HepG2 (cell line): ENCODE data around the gene SLC25A18. TPM values are rescaled to one million over a fixed set of nuclear protein-coding genes. Genes with fewer than 3 reads are reported as not detected.

ENCODE experiments used
- ATAC-seq: fragments of 200-7000 bp; cut with Tn5 transposase; 3 replicates; pipeline ENCODE4 v1.9.1; 2020; ENCODE audit warnings: mild to moderate bottlenecking, moderate library complexity
- BruUV-seq: library from RNA; stranded (reverse); fragments of 400-500 nt; replicated peaks from 2 replicates; lab custom pipeline; 2021; lab: Mats Ljungman, UMichigan
- CTCF ChIA-PET: fragments of 300-600 bp; formaldehyde crosslinking; extraction: SDS; loops from one replicate; lab custom pipeline; 2021; ENCODE audit warnings: low total read pairs, inconsistent platforms, low intra/inter-chr PET ratio; lab: Yijun Ruan, JAX
- POLR2A ChIA-PET: fragments of 350-600 bp; sonication (Branson Sonifier 250); formaldehyde crosslinking; loops from one replicate; lab custom pipeline; 2020; ENCODE audit warnings: antibody characterized with exemption, inconsistent platforms; lab: Yijun Ruan, JAX
- DNase-seq: peaks from one replicate; pipeline ENCODE4 v3.0.0-alpha.2; 2015; ENCODE audit warnings: low spot score
- FAIRE-seq: peaks from 3 replicates; lab custom pipeline; 2011; peaks lifted over from hg19 to GRCh38; lab: Jason Lieb, UNC
- H2AFZ ChIP-seq: one replicate; pipeline ENCODE4 v1.6.1; 2011; ENCODE audit warnings: low read length, inconsistent platforms
- H3K27ac ChIP-seq: fragments of 300-600 bp; 3 replicates; pipeline ENCODE4 v1.8.0; 2011; ENCODE audit warnings: mixed run types, mild to moderate bottlenecking, mixed read lengths, low read length, inconsistent platforms; ENCODE audit not compliant: insufficient read depth; ENCODE audit errors: extremely low read length
- H3K27me3 ChIP-seq, 2 experiments: fragments of 200-600 bp in 1 of 2; 2 replicates in 1 of 2; 3 replicates in 1 of 2; pipeline versions ENCODE4 v1.6.0 to v1.8.0; 2011; ENCODE audit warnings: low read length in 2 of 2, mild to moderate bottlenecking in 2 of 2, moderate library complexity in 2 of 2, inconsistent platforms in 1 of 2; ENCODE audit not compliant: insufficient read depth in 2 of 2, control insufficient read depth in 1 of 2
- H3K36me3 ChIP-seq, 2 experiments: fragments of 200-600 bp in 1 of 2; replicated peaks in 1 of 2; 2 replicates in 1 of 2; 3 replicates in 1 of 2; pipeline versions ENCODE4 v1.5.1 to v1.8.0; 2011; ENCODE audit warnings: low read length in 2 of 2, inconsistent platforms in 1 of 2; ENCODE audit not compliant: insufficient read depth in 2 of 2, control insufficient read depth in 1 of 2
- H3K4me1 ChIP-seq: 2 replicates; pipeline ENCODE4 v1.5.1; 2012; ENCODE audit warnings: low read length, inconsistent platforms; ENCODE audit not compliant: insufficient read depth
- H3K4me2 ChIP-seq: 2 replicates; pipeline ENCODE4 v1.6.0; 2011; ENCODE audit warnings: low read depth, low read length, inconsistent platforms
- H3K4me3 ChIP-seq, 3 experiments: fragments of 200-600 bp in 1 of 3; sonication (generic), shearing (Covaris generic) in 1 of 3; replicated peaks in 1 of 3; 2 replicates each; pipeline ENCODE4 v1.5.1; 2011 to 2016; ENCODE audit warnings: low read length in 3 of 3, inconsistent platforms in 2 of 3, low read depth in 2 of 3, mild to moderate bottlenecking in 2 of 3, control low read depth in 1 of 3, mixed read lengths in 1 of 3; ENCODE audit not compliant: insufficient read depth in 1 of 3
- H3K79me2 ChIP-seq: one replicate; pipeline ENCODE4 v1.6.1; 2011; ENCODE audit warnings: low read length, inconsistent platforms; ENCODE audit not compliant: insufficient read depth
- H3K9ac ChIP-seq: 2 replicates; pipeline ENCODE4 v1.6.0; 2011; ENCODE audit warnings: mild to moderate bottlenecking, low read depth, low read length, inconsistent platforms; ENCODE audit not compliant: insufficient read depth
- H3K9me3 ChIP-seq: 2 replicates; pipeline ENCODE4 v1.5.1; 2012; ENCODE audit warnings: mild to moderate bottlenecking, low read length
- H4K20me1 ChIP-seq: 2 replicates; pipeline ENCODE4 v1.6.0; 2011; ENCODE audit warnings: inconsistent platforms, mild to moderate bottlenecking, low read length, moderate library complexity; ENCODE audit not compliant: insufficient read depth
- CHD4 ChIP-seq: fragments of 200-600 bp; sonication (generic); IDR thresholded peaks from 2 replicates; pipeline ENCODE4 v1.7.0; 2017; ENCODE audit warnings: mild to moderate bottlenecking, low read length, borderline replicate concordance
- KIAA2018 ChIP-seq: sonication (generic); formaldehyde crosslinking; IDR thresholded peaks from 2 replicates; pipeline ENCODE4 v1.5.0; 2020; ENCODE audit warnings: mild to moderate bottlenecking, missing genetic modification reagents, borderline replicate concordance
- NR2F1 ChIP-seq, 2 experiments: fragments of 450-650 bp in 1 of 2; formaldehyde crosslinking in 1 of 2; IDR thresholded peaks; 2 replicates each; pipeline versions ENCODE4 v1.5.0 to v1.6.1; 2016 to 2020; ENCODE audit warnings: mild to moderate bottlenecking in 1 of 2, missing compliant biosample characterization in 1 of 2, missing genetic modification reagents in 1 of 2, moderate library complexity in 1 of 2
- SAFB2 ChIP-seq: sonication (generic); formaldehyde crosslinking; IDR thresholded peaks from 2 replicates; pipeline ENCODE4 v1.5.1; 2020; ENCODE audit warnings: missing genetic modification reagents, low read depth, mild to moderate bottlenecking, borderline replicate concordance
- TFAP4 ChIP-seq: sonication (generic); IDR thresholded peaks from 2 replicates; pipeline ENCODE4 v1.6.1; 2016; ENCODE audit warnings: low read depth, borderline replicate concordance
- ZNF557 ChIP-seq: sonication (generic); formaldehyde crosslinking; IDR thresholded peaks from 2 replicates; pipeline ENCODE4 v1.4.0; 2020; ENCODE audit warnings: missing genetic modification reagents
- ZNF678 ChIP-seq: sonication (generic); formaldehyde crosslinking; IDR thresholded peaks from 2 replicates; pipeline ENCODE4 v1.4.0; 2020; ENCODE audit warnings: mild to moderate bottlenecking, missing genetic modification reagents
- WGBS: methylation state at CpG from one replicate; pipeline ENCODE4 v1.1.6; 2017; ENCODE audit warnings: low lambda C conversion rate; 5-methylcytosine and 5-hydroxymethylcytosine counted together
- in situ Hi-C: cut with HindIII; loops from 2 replicates; pipeline ENCODE4 v1.10.0; 2017; ENCODE audit warnings: low pct_unique_long_range_greater_than_20kb; ENCODE audit not compliant: extremely low pct_ligation_motif_present
- intact Hi-C: fragments of 100-400 bp; cut with micrococcal nuclease; formaldehyde crosslinking; loops from one replicate; pipeline ENCODE4 v1.10.0; 2022; ENCODE audit not compliant: unreplicated experiment
- polyA plus RNA-seq, 8 experiments: library from polyadenylated mRNA; depleted of rRNA in 3 of 8; stranded (reverse) in 7 of 8; unstranded in 1 of 8; fragments of >200 nt; fragmentation: Illumina TruSeq in 4 of 8; extraction: Trizol in 4 of 8; gene quantifications; 2 replicates each; pipeline versions ENCODE4 v1.2.1 to v1.2.3, GENCODE V29; 2011 to 2016; ENCODE audit warnings: low read depth in 4 of 8, missing spikeins in 1 of 8, mixed read lengths in 1 of 8; ENCODE audit not compliant: insufficient read depth in 1 of 8
- total RNA-seq, 5 experiments: library from RNA; depleted of rRNA; stranded (reverse); fragments of >200 nt; fragmentation: Illumina TruSeq; extraction: Trizol; gene quantifications; 2 replicates each; pipeline ENCODE4 v1.2.3, GENCODE V29; 2016; ENCODE audit warnings: low read depth in 1 of 5

Gene SLC25A18
- total and polyA plus RNA-seq, 2 of the 13 experiments (the other 11 are each of a cell fraction or from before 2014, with no cell fraction given) = 0.28 to 0.75 TPM

DNA sequence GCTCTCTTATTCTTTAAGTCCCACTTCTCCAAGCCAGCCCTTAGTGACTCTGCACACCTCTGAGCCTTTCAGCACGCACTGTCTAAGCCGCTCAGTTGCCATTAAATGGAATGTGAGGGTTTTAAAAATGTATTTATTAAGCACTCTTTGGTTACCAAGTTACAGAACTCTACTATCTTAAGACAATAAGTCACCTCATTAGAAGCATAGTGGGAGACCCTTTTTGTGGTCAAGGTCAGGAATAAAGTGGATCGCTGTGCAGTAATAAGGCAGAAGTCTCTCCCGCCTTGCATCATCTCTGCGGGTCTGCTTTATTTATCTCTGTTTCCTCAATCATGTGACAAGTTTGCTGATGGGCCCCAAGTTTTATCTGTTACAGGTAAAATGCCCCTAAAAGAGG, 11.9 kb downstream of the SLC25A18 start:
- ATAC-seq (no peak), FAIRE-seq (no peak), DNase-seq (no peak)
- TF ChIP-seq CHD4 = no peak
- no peak for TF ChIP-seq TFAP4
- no peak for TF ChIP-seq NR2F1 (CRISPR knock-in tag; IDR thresholded peaks at IDR 0.05)
- no peak for TF ChIP-seq SAFB2 (CRISPR knock-in tag)
- no peaks in the 10 kb centered on the region for H3K36me3 ChIP-seq
- 89% methylated on average over 5 of the region's 5 CpGs for WGBS
- ChIA-PET CTCF (no interaction called here), POLR2A (no interaction called here)
- no peaks in the 10 kb centered on the region for H3K9me3 ChIP-seq
- H2AFZ ChIP-seq = no peak overlapping the region
- no peak overlapping the region for H3K27ac ChIP-seq
- H3K4me3 ChIP-seq = no peak overlapping the region
- intact Hi-C loops (no loop called here), in situ Hi-C loops (no loop called here)
- BruUV-seq = no TSS peak
- peaks cover 2 to 7% of the 10 kb centered on the region in 2 experiments; a peak in 4 of 5 replicates for H3K27me3 ChIP-seq
- no peak overlapping the region for H3K9ac ChIP-seq
- H3K79me2 ChIP-seq = no peaks in the 10 kb centered on the region
- peaks cover 38% of the 10 kb centered on the region for H3K4me1 ChIP-seq
- no peak overlapping the region for H3K4me2 ChIP-seq
- H4K20me1 ChIP-seq = no peaks in the 10 kb centered on the region

- POLR2A ChIA-PET = no interaction called here
- no peaks in the 10 kb centered on the region for H4K20me1 ChIP-seq
- no peak overlapping the region for H3K27ac ChIP-seq
- in situ Hi-C loops (no loop called here), intact Hi-C loops (no loop called here)
- H3K79me2 ChIP-seq = no peaks in the 10 kb centered on the region
- FAIRE-seq (no peak), DNase-seq (no peak), ATAC-seq (no peak)
- no peaks in the 10 kb centered on the region for H3K9me3 ChIP-seq
- H3K4me1 ChIP-seq = peaks cover 38% of the 10 kb centered on the region
- no peak overlapping the region for H3K4me2 ChIP-seq
- H3K9ac ChIP-seq = no peak overlapping the region
- H3K36me3 ChIP-seq = no peaks in the 10 kb centered on the region
- BruUV-seq = no TSS peak
- no peak overlapping the region for H3K4me3 ChIP-seq
- CTCF ChIA-PET = no interaction called here
- no peak overlapping the region for H2AFZ ChIP-seq
- H3K27me3 ChIP-seq = peaks cover 0 to 5% of the 10 kb centered on the region in 2 experiments; a peak in 1 of 5 replicates
- WGBS = 57% methylated on average over 4 of the region's 4 CpGs
- TF ChIP-seq KIAA2018 (CRISPR knock-in tag) = no peak
- no peak for TF ChIP-seq ZNF557 (CRISPR knock-in tag)
- TF ChIP-seq ZNF678 (CRISPR knock-in tag) = no peak
Measured at GRCh38 chr22:17575681-17576080, 12.4 kb downstream of the SLC25A18 start.
